Measurements from ENCODE around the gene RORC.

Gene RORC

DNA sequence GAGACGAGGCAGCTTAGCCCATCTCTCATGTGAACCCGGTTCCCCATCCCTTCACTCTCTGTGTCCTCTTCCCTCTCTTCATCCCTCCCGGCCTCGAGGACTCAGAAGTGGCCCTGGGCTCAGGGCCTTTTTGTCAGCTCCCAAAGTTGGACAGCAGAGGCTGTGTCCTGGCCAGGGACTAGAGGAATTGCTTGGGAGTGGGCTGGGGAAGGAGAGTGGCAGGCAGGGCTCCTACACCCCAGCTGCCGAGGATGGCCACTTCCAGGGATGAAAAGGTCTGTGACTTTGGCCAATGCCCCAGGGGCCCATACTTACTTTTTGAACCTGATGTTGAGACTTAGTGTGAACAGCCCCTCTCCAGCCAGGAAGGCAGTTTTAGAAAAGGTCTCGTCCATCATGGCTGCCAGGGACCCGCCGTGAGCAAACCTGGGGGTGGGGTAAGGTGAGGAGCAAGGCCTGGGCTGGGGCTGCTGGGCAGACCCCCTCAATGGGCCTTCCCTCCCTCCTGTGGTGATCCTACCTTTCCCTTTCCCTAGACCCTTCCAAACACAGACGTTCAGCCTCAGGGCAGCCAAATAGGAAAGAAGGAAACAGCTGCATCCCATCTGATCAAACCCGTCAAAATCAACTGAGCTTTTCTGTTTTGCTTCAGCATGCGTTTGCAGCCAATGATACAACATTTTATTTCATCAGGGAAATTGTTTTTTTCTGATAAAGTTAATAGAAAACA lies 16.4 kb upstream of the RORC start:
- no peak for DNase-seq

DNA sequence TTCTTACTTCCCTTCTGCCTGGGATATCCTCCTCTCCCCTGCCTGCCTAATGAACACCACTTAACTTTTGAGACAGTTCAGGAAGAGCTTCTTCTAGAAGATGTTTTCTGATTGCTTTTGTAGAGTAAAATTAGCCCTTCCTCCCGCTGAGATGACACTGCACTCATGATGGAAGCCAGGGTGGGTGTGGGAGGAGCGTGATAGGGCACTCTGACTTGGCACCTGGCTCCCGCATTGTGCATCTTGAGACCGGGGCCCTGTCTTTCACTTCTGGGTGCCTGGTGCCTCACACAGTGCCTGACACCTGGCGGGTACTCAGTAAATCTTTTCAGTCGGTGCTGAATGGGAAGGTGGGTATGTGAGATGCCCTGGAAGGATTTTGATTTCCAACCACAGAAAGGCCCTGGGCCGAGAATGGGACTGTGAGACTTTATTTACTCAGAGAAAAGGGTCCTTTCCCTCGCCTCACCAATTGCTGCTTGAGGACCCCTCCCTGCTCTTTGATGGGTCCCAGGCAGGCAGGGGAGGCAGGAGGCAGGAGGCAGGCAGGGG lies 15.2 kb upstream of the RORC start:
- DNase-seq, result no peak

DNA sequence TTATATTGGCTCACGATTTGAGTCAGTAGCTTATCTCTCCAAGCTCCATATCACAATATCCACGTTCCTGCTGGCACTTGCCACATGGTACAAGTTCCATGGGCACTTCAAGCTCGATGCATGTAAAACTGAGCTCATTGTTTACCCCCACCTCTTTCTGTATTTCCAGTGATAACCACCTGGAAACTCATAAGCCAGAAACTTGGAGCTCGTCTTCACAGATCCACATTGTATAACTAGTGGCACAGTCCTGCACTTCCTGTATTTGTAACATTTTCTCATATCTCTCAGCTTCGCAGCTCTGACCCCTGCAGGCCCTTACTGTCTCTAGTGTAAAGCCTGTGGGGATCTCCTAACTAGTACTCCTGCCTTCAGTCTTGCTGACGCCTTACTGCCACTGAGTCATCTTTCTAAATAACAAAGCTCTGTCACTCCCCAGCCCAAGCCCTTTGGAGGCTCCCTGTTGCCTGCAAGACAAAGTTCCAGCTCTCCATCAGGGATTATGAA lies 14.5 kb upstream of the RORC start:
- DNase-seq, result no peak

DNA sequence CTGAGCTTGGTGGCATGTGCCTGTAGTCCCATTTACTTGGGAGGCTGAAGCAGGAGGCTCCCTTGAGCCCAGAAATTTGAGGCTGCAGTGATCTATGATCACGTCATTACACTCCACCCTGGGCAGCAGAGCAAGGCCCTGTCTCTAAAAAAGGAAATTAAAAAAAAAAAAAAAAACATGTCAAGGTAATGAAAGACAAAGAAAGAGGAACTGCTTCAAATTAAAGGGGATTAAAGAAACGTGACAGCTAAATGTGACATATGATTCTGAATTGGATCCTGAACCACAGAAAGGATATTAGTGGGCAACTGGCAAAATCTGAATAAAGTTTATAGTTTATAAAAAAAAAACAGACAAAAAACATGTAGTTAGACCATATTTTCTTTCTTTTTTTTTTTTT lies 11.8 kb upstream of the RORC start:
- no peak for DNase-seq

DNA sequence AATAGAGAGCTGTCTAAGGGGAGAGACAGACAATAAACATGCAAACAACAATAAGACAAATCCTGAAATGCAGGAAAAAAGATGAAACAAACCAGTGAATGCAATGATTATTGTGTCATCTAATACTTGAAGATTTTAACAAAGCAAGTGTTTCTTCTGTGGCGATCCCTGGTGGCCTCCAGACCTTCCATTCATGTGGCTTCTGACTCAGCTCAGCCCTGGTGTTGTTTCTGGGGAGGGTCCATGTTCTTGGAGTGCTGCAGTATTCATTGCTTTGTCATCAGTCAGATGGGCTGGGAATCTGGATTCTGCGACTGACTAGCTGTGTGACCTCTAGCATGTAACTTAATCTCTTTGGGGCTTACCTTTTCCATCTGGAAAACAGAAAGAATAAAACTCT lies 9.5 kb upstream of the RORC start:
- no peak for DNase-seq

DNA sequence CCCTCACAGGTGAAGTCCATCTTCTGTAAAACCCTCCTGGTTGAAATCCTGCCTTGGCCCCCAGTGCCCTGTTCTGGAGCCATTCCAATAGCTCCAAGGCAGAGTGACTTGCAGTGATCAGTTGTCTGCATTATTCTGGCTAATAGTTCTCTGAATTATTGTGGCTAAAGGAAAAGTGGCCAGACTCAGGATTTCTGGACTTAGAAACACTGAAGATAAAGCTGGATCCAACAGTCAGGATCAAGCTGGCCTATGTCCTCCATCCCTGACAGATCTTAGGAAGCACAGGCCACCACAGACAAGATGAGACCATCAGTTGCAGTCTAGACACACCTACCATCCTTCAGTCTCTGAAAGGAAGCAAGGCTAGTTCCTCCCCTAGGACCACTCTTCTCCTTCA lies 8.8 kb upstream of the RORC start:
- no peak for DNase-seq

DNA sequence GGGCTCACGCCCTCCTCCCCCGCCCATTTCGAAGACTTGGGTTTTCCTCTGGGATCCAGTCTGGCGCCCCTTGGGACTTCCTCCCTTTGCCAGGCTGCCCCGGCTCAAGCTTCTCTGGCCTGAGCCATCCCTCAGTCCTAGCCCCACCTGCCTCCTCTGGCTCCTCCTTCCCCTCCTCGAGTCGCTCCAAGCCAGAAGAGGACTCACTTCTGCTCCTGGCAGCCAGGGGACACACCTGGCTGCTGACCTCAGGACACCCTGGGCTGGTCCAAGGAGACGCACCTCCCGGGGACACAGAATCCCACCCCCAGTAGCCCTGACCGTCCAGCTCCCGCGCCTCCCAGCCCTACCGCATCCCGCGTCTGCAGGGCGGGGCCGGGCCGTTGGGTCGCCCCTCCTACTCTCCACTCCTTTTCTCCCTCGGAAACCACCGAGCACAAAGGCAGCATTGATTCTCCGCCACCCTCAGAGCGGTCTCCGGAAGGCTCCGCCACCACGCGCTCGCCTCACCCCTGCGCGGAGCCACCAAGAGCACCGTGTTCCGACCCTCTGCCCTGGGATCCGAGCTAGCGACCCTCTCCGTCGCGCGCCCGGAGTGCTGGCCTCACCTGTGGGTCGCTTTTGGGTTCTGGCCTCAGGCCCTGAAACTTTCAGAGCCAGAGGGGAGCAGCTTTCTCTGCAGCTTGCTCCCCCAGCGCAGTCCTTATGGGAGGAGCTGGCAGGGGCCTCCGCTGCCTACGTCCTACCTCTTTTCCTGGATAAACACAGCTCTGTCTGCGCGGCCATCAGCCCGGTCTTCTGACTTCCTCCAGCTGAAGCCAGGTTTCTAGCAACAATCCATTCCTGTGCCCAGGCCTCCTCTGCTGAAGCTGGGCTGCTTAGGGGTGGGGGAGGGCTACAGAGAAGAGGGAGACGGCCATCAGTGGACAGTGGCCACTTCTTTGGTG lies 8.1 kb upstream of the RORC start, which contains the start of gene C2CD4D:
TSS of gene C2CD4D (minus strand) at position 364 of the 947 bp plus-strand sequence. CDS start 831 bp downstream, outside the sequence.
- DNase-seq, result peak in 3 of 4 experiments; percentile 20 to 41 (median 35)

DNA sequence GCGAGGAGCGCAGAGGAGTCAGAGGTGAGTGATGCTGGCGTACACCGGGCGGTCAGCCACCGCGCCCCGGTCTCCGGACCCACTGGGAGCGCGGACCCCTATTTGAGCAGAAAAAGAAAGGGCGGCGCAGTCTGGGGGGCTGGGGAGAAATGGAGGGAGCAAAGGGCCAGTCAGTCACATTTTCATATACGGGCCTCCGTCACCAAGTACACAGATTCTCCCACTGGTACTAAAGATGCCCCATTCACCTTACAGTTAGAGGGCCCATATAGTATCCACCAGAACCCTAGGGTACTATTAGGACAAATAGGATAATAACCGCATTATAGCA lies 7.4 kb upstream of the RORC start:
- no peak for DNase-seq

DNA sequence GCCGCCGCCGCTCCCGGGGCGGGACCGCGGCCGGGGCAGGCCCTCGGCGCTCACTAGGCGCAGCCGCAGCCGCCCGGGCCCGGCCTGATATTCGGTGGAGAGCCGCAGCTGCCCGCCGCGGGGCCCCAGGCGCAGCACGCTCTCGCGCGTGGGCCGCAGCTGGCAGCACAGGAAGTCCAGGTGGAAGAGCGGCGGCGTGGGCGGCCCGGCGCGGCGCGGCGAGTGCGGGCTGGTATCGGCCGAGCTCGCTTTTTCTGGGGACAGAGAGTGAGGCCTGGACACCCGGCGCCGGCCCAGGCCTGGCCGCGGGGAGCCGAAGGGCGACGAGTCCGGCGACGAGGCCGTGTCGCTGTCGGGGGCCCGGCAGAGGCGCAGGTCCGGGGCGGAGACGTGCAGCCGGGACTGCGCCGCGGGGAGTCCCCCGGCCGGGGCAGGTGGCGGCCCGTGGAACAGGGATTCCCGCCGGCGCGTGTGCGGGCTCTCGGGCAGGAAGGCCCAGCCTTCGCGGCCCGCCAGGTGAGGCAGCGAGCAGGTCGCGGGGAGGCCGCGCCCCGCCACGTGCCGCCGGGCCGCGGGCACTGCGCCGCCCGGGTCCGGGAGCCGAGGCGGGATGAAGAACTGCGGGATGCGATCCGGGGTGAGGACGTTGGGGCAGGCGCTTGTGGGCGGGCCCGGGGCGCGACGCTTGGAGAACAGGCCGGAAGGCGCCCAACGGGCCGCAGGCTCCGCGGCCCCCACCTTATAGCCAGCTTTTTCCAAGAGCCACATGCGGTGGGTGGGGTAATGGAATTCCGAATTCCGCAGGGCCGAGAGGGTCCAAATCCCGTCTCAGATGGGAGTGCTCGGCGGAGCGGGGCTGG lies 6.8 kb upstream of the RORC start:
- no peak for DNase-seq

DNA sequence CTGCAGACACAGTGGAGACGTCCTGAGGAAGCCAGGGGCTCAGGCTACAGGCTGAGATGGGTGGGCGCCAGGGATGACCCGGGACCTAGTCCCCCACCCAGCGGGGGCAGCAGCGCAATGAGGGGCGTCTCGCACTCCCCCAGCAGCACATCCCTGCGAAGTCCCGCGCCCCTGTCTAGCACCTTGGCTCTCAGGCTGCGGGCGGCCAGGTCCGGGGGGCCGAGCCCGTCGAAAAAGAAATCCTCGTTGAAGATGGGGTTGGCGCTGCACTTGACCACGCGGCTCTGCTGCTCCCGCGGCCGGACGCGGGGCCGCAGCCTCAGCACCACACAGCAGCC lies 6.3 kb upstream of the RORC start:
- DNase-seq, result no peak

DNA sequence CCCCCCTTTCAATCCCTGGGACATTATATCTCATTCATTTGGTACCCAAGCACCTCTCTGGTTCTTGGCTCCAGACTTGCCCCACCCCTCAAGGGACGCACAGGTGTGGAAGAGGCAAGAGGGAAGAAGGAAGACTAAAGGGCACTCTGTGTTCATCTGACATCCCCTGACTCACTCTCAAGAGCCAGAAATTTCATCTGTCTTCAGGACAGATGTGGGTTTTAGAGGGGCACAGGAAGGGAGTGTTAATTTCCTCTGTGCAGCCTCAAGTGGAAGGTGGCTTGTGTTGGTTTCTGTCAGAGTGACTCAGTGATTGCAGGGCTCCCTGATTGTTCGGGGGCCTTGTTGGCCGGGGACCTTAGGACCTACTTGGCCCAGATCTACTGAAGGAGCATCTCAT lies 5.6 kb upstream of the RORC start:
- DNase-seq, result no peak

DNA sequence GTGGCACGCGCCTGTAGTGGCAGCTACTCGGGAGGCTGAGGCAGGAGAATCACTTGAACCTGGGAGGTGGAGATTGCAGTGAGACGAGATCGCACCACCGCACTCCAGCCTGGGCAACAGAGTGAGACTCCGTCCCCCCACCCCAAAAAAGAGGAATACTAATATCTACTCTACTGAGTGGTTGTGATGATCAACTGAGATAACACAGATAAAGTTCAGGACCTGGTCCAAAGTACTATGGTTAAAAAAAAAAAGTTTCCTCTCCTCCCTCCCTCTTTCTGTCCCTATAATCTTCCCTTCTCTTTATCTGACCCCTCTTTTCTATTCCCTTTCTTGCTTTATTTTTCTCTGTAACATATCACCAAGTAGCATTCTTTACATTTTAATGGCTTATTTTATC lies 4.0 kb upstream of the RORC start:
- DNase-seq, result no peak

DNA sequence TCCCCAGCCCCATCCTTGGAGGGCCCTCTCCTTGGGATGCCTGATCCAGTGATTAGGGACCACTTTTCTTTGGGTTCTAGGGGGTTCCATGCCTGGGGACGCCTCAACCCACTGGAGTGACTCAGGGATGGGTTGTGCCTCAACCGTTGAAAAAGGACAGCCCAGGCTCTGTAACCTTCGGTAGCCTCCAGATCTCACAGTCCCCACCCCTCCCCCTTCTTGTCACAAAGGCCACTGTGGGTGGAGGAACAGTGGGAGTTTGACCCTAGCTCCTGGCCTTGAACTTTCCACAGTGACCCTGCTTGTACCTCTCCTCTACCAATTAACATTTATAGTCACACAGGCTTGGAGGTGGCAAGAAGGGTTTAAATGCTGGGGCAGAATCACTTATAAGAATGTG lies 2.6 kb upstream of the RORC start:
- DNase-seq, result no peak

DNA sequence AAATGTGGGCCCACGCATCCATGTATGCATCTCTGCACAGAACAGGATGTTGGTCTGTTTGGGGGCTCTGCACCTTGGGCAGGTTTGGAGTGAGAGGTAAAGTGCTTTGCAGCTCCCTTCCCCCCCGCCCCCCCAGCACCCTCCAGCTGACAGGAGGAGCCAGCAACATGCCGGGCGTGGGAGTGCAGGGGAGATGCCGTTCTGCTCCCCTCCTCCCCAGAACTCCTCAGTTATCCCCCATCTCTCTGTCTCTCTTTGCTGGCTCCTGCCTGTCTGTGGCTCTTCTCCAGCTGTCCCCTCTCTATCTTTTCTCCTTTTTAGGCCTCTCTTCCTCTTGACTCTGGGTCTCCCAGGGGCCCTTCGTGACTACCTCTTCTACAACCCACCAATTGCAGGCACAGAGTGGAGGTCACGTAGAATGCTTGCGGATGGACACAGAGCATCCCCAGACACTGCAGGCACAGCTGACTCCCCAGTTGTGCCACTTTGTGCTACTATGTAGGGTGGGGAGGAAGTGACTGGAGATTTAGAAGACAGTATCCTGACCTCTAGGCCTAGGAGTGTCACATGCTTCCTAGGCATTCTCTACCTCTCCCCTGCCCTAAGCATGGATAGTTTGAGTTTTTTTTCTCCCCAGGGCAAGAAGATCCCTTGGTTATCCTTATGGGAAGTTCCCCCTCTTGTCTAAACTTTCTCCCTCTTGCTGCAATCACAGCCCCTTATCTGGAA lies 1.7 kb upstream of the RORC start:
- no peak for DNase-seq

DNA sequence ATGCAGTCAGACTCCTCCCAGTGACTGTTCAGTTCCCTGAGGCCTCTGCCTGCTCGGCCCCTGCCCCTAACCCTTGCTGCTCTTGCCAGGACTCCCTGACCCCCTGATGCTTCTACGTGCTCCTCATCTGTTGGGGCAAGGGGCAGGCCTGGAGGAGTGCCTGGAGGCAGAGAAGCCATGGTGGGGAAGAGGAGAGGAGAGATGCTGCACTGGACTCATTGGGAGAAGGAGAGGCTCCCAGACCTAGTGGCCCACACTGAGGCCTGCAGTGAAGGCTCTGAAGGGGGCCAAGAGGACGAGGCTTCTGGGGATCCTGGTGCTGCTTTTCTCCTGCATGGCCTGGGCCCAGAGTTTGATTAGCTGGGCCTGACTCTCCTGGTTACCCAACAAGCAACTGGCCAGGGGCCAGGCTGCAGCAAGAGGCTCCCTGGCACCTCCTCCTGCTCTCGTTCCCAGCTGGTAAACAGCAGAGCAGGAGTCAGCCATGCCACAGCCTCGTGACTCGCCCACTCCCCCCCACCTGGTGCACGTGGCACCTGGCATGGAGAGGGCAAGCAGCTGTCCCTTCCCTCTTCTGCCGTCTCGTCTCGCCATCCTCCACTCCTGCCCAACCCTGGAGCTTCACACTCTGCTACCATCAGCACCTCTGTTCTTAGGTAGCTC lies 847 bp upstream of the RORC start:
- no peak for DNase-seq

DNA sequence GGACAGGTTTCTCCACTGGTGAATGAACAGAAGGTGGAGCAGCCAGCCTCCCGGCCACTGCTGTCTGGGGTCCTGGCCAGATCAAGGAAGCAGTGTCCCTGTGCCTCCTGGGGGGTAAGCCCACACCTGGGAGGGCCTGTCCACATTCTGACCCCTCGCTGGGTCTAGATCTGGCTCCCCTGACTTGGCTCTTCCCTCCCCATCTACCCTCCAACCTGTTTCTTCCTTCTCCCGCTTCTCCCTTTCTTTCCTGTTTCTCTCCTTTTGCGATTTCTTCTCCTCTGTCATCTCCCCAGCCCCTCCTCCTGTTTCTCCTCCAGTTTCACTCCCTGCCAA lies 378 bp downstream of the RORC start:
- no peak for DNase-seq

DNA sequence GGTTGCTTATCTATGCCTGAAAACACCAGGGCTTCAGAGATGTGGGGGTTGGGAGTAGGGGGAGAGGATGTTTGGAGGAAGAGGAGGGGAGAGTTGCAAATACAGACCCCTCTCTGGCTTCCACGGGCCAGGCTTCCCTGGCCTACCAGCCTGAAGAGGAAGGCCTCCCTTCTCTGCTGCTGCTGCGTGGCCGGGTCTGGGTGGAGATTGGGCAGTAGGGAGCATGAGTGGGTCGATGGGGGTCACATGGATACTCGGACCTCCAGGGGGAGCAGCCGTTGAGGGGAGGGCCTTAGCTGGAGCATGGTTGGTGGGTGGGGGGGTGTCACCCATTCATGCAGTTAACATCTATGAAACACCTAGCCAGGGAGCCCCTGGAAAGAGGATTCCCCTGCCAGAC lies 1.5 kb downstream of the RORC start:
- no peak for DNase-seq

DNA sequence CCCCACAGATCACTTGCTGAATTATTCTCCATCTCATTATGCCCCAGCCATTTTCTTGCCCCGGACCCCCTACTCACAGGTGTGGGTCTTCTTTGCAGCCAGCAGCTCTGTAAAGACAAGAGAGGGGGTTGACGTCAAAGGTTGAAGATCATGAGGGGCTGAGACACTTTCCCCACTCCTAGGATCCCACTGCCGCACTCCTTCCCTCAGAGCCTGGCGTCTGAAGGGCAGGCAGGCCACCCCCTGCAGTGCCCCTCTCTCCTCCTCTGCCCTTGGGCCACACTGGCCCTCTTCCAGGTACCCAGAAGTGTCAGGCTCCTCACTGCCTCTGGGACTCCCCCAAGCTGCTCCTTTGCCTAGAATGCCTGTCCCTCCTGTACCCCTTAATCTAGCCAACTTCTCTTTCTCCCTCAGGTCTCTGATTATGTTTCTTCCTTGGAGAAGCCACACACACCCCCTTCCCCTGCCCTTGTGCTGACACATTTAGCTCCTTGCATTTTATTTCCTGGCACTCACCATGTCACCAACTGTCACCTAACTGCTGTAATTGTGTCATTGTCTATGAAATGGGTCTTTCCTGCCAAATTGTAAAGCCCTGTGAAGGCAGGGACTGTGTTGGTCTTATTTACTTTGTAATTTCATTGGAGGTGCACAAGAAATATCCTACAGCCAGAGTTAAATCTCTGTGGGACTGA lies 2.1 kb downstream of the RORC start:
- DNase-seq, result no peak

DNA sequence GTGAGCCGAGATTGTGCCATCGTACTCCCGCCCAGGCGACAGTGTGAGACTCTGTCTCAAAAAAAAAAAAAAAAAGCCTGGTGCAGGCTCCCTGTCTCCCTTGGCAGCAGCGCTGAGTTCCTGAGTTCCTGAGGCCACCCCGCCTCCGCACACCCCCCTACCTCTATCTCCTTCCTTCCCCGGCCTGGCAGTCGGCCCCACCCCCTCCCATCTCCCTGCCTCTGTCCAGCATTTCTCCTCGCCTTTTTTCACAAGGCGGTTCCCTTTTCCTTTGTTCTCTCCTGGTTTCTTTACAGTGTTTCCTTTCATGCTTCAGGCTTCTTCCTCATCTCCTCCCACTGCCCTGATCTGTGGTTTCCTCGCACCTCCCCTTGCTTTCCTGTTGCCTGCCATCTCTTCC lies 2.7 kb downstream of the RORC start:
- DNase-seq, result no peak

DNA sequence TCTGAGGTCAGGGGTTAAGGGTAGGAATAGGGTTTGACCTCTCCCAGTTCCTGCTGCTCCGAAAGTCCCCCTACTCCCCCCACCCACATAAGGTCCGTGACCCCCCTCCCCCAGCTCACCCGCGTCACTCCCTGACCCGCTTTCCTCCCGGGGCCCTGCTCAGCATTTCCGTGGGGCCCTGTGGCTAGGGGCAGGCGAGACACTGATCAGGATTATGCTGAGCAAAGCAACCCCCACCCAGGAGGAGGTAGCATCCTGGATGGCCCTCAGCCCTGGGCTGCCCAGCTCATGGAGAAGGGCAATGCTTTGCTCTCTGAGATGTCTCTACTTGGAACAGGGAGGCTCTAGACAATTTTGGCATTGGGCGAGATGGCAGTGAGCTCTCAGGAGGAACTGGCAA lies 3.7 kb downstream of the RORC start:
- DNase-seq, result no peak

All from activated naive CD4-positive, alpha-beta T cell (primary cell).